Left ventricle myocardium inferior (tissue), 1 donor: Measurements from ENCODE around the gene SOX6. TPM values are rescaled to one million over a fixed set of nuclear protein-coding genes. Genes with fewer than 3 reads are reported as not detected.

Experiments
- DNase-seq: peaks from one replicate; pipeline ENCODE4 v3.0.0-alpha.2; 2020
- H3K27ac ChIP-seq: fragments of 200-600 bp; replicated peaks from 2 replicates; pipeline ENCODE4 v1.8.0; 2021
- H3K27me3 ChIP-seq: fragments of 200-600 bp; 2 replicates; pipeline ENCODE4 v1.8.0; 2021; ENCODE audit warnings: low read depth
- H3K36me3 ChIP-seq: fragments of 200-600 bp; 2 replicates; pipeline ENCODE4 v1.8.0; 2021
- H3K4me1 ChIP-seq: fragments of 200-600 bp; 2 replicates; pipeline ENCODE4 v1.8.0; 2021
- H3K4me3 ChIP-seq: fragments of 200-600 bp; 2 replicates; pipeline ENCODE4 v1.8.0; 2021; ENCODE audit warnings: mild to moderate bottlenecking, moderate library complexity
- H3K9me3 ChIP-seq: fragments of 200-600 bp; replicated peaks from 2 replicates; pipeline ENCODE4 v1.8.0; 2021
- CTCF ChIP-seq: fragments of 200-600 bp; IDR thresholded peaks from 2 replicates; pipeline ENCODE4 v1.8.0; 2021; ENCODE audit warnings: antibody characterized with exemption, mild to moderate bottlenecking, borderline replicate concordance
- intact Hi-C: fragments of 100-400 bp; cut with micrococcal nuclease; formaldehyde crosslinking; loops from one replicate; pipeline ENCODE4 v1.11.0; 2022
- total RNA-seq: library from RNA; stranded (reverse); fragmentation: NEBNext Ultra II Directional; extraction: Animal tissue kit (Norgen Biotek cat#: 25700); gene quantifications from one replicate; pipeline ENCODE4 v1.2.1, GENCODE V29; 2021
- donor health status: DM: no; HTN: yes; CAD: no; lungs with severe emphysema.

SOX6 gene
- total RNA-seq, 1 donor from 2014 or later: 20.2 TPM

DNA sequence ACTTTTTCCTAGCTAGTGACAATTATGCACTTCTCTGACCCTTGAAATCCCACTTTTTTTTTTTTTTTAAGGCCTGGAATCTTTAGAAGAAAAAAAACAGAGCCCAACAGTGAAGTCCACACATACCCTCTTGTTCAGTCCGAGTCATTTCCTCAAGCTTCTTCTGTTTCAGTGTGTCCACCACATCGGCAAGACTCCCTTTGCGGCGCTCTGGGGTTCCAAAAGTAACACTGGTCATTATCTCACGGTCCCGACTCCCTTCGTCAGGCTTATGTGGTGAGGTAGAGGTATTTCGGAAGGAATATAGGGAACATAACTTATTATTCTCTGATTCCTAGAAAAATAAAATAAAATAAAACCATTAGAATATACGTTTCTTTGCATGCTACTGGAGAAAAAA is 38.0 kb downstream of the SOX6 start:
- no peaks in the 10 kb centered on the region for H3K27me3 ChIP-seq
- no peaks in the 10 kb centered on the region for H3K4me1 ChIP-seq
- no peak for TF ChIP-seq CTCF
- intact Hi-C loops: no loop called here
- no peak for DNase-seq
- H3K27ac ChIP-seq: no peak overlapping the region
- H3K36me3 ChIP-seq: no peaks in the 10 kb centered on the region
- H3K4me3 ChIP-seq: no peak overlapping the region
- no peaks in the 10 kb centered on the region for H3K9me3 ChIP-seq

GRCh38 chr11:16317712-16318111 is 38.6 kb downstream of the SOX6 start:
- Histone ChIP-seq H3K27ac (no peak overlapping the region), H3K27me3 (no peaks in the 10 kb centered on the region), H3K4me3 (no peak overlapping the region), H3K36me3 (no peaks in the 10 kb centered on the region), H3K9me3 (no peaks in the 10 kb centered on the region), H3K4me1 (no peaks in the 10 kb centered on the region)
- no peak for TF ChIP-seq CTCF
- no peak for DNase-seq
- intact Hi-C loops: no loop called here

GRCh38 chr11:16313846-16314245 is 42.5 kb downstream of the SOX6 start:
- intact Hi-C loops: no loop called here
- no peak overlapping the region for H3K27ac ChIP-seq
- no peak for DNase-seq
- H3K27me3 ChIP-seq: no peaks in the 10 kb centered on the region
- no peak overlapping the region for H3K4me3 ChIP-seq
- no peaks in the 10 kb centered on the region for H3K9me3 ChIP-seq
- peaks cover 15% of the 10 kb centered on the region for H3K4me1 ChIP-seq
- H3K36me3 ChIP-seq: no peaks in the 10 kb centered on the region
- no peak for TF ChIP-seq CTCF

GRCh38 chr11:16312233-16312765 is 44.0 kb downstream of the SOX6 start:
- intact Hi-C loops: no loop called here

DNA sequence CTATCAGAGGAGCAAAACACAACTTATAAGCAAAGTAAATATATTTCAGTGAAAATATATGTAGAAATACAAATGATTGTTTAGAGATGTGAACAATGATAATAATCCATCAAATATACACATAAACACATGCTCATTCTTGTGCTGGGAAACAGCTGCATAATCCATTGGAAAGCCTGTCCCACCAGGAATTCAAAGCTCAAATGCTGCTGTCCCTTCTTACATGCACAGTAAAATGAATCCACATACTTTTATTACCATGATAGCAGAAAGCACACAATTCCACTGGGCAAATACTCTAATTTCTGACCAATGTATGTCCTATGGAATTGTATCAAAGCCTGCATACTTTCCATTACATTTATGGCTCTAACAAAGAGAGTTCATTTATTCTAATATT is 44.5 kb downstream of the SOX6 start:
- no peaks in the 10 kb centered on the region for H3K36me3 ChIP-seq
- no peaks in the 10 kb centered on the region for H3K27me3 ChIP-seq
- intact Hi-C loops: no loop called here
- DNase-seq: no peak
- H3K9me3 ChIP-seq: no peaks in the 10 kb centered on the region
- no peak overlapping the region for H3K4me3 ChIP-seq
- H3K27ac ChIP-seq: no peak overlapping the region
- TF ChIP-seq CTCF: no peak
- H3K4me1 ChIP-seq: peaks cover 15% of the 10 kb centered on the region

More at GRCh38 chr11:16312233-16312765, 44.0 kb downstream of the SOX6 start:
- H3K9me3 ChIP-seq: no peaks in the 10 kb centered on the region
- TF ChIP-seq CTCF: no peak
- no peak for DNase-seq
- H3K4me3 ChIP-seq: no peak overlapping the region
- H3K4me1 ChIP-seq: peaks cover 15% of the 10 kb centered on the region
- H3K27ac ChIP-seq: no peak overlapping the region
- no peaks in the 10 kb centered on the region for H3K36me3 ChIP-seq
- no peaks in the 10 kb centered on the region for H3K27me3 ChIP-seq
